ENCODE data around the gene CKM.

- no peak for TF ChIP-seq CTCF (IDR thresholded peaks at IDR 0.05; ENCODE audit: poor library complexity)
- TF ChIP-seq EZH2 (IDR thresholded peaks at IDR 0.05; ENCODE audit: borderline replicate concordance): no peak
- no peak for TF ChIP-seq EZH2phosphoT487 (IDR thresholded peaks at IDR 0.05; ENCODE audit: low read depth, severe bottlenecking, unreplicated experiment)
These were observed 39.6 kb upstream of the CKM start for GRCh38 chr19:45362291-45362690.

Data from hepatocyte (in vitro differentiated cells).